ENCODE measurements around the gene SH3GL2.

SH3GL2 gene

DNA sequence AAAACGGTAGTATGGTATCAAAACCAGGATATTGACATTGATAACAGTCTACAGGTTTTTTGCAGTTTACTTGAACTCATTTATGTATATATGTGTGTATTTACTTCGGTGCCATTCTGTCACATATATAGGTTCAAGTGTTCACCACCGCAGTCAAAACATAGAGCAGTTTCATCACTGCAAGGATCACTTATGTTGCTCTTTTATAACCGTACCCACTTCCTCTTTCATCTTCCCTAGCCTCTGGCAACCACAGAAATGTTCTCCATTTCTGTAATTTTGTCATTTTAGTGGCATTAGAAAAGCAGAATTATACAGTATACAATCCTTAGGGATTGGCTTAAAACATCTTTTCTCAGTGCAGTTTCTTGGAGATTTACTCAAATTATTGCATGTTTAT lies 90.3 kb downstream of the SH3GL2 start:
- H3K27me3 ChIP-seq (ENCODE audit: control insufficient read depth, insufficient read depth, low read length): no peaks in the 10 kb centered on the region
- no peaks in the 10 kb centered on the region for H3K9me3 ChIP-seq (ENCODE audit: control insufficient read depth, insufficient read depth, low read length)
- no peaks in the 10 kb centered on the region for H3K36me3 ChIP-seq (ENCODE audit: control insufficient read depth, insufficient read depth, low read length)
- H3K4me1 ChIP-seq (ENCODE audit: control insufficient read depth, insufficient read depth, low read length): peaks cover 4% of the 10 kb centered on the region
- H3K4me3 ChIP-seq (ENCODE audit: low read depth, low read length): no peak overlapping the region
- no peak overlapping the region for H3K9ac ChIP-seq (ENCODE audit: low read depth, low read length)

DNA sequence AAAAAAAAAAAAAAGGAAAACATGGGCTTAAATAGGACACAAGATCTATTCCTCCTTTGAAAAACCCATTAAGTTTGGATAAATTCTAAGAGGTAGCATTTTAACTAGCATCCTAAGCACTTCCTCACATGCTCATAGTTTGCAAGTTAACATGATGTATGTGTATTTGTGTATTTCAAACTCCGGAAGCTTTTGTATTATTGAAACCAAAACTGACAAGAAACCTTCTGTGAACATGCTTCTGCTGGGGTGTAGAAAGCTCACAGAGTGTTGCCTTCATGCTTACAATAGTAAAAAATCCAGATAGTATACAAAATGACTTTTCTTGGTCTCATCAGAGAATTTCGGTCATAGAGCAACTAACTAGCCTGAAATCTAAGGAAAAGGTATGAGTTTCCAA lies 103.8 kb downstream of the SH3GL2 start:
- Histone ChIP-seq H3K4me3 (ENCODE audit: low read depth, low read length) (no peak overlapping the region), H3K36me3 (ENCODE audit: control insufficient read depth, insufficient read depth, low read length) (no peaks in the 10 kb centered on the region), H3K27me3 (ENCODE audit: control insufficient read depth, insufficient read depth, low read length) (no peaks in the 10 kb centered on the region), H3K9ac (ENCODE audit: low read depth, low read length) (no peak overlapping the region), H3K9me3 (ENCODE audit: control insufficient read depth, insufficient read depth, low read length) (no peaks in the 10 kb centered on the region), H3K4me1 (ENCODE audit: control insufficient read depth, insufficient read depth, low read length) (no peaks in the 10 kb centered on the region)

DNA sequence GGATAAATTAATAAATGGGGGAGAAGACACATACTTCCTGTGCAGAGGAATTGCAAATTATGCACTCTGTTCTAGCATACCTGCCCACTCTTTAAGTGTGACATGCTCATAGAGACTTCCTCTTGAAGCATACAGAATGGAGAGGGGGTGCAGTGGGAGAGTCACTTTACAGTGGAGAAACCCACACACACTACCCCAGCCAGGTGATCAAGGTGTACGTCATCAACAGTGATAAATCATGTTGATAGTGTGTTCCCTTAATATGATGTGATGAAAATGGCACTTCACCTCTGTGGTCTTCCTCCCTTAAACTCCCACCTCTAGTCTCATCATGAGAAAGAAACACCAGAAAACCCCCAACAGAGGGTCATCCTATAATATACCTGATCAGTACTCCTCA lies 110.0 kb downstream of the SH3GL2 start:
- Histone ChIP-seq H3K27me3 (ENCODE audit: control insufficient read depth, insufficient read depth, low read length) (no peaks in the 10 kb centered on the region), H3K4me3 (ENCODE audit: low read depth, low read length) (no peak overlapping the region), H3K9ac (ENCODE audit: low read depth, low read length) (no peak overlapping the region), H3K4me1 (ENCODE audit: control insufficient read depth, insufficient read depth, low read length) (peaks cover 2% of the 10 kb centered on the region), H3K36me3 (ENCODE audit: control insufficient read depth, insufficient read depth, low read length) (no peaks in the 10 kb centered on the region), H3K9me3 (ENCODE audit: control insufficient read depth, insufficient read depth, low read length) (no peaks in the 10 kb centered on the region)

DNA sequence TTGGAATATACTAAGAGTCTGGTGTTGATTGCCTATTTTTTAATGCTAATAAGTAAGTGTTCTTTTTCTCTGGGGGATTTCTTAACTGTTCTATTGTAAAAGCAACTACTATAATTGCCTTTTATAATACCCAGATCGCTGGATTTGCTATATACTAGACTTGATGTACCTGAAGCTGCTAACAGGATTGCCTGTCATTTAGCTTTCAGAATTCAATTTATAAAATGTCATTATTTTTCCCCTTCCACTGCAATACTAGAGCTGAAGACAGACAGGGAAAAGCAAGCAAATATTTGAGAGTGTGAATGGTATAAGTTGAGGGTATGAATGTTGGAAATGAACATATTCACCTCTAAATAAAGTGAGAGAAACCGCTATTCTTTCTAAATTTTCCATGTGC lies 115.5 kb downstream of the SH3GL2 start:
- Histone ChIP-seq H3K4me3 (ENCODE audit: low read depth, low read length) (no peak overlapping the region), H3K27me3 (ENCODE audit: control insufficient read depth, insufficient read depth, low read length) (no peaks in the 10 kb centered on the region), H3K36me3 (ENCODE audit: control insufficient read depth, insufficient read depth, low read length) (no peaks in the 10 kb centered on the region), H3K4me1 (ENCODE audit: control insufficient read depth, insufficient read depth, low read length) (peaks cover under 1% of the 10 kb centered on the region), H3K9ac (ENCODE audit: low read depth, low read length) (no peak overlapping the region), H3K9me3 (ENCODE audit: control insufficient read depth, insufficient read depth, low read length) (no peaks in the 10 kb centered on the region)

DNA sequence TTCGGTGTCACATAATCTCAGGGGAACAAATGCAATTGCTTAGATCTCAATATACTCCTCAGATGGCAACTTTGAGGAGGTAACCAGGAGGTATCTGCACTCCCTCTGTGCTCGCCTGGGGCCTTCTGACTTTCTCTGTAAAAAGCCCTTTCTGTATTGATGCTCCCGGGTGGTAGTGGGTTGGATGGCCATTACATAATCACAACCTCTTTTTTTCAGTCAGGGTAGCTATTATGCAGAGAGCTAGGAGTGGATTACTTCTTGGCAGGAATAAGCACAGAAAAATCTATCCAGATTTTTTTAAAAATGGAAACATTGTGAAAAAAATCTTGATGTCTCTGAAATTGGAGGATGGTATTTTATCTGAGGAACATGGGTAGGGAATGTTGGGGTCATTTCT lies 116.6 kb downstream of the SH3GL2 start:
- no peaks in the 10 kb centered on the region for H3K36me3 ChIP-seq (ENCODE audit: control insufficient read depth, insufficient read depth, low read length)
- H3K4me1 ChIP-seq (ENCODE audit: control insufficient read depth, insufficient read depth, low read length): no peaks in the 10 kb centered on the region
- H3K9ac ChIP-seq (ENCODE audit: low read depth, low read length): no peak overlapping the region
- no peaks in the 10 kb centered on the region for H3K9me3 ChIP-seq (ENCODE audit: control insufficient read depth, insufficient read depth, low read length)
- H3K27me3 ChIP-seq (ENCODE audit: control insufficient read depth, insufficient read depth, low read length): no peaks in the 10 kb centered on the region
- no peak overlapping the region for H3K4me3 ChIP-seq (ENCODE audit: low read depth, low read length)

DNA sequence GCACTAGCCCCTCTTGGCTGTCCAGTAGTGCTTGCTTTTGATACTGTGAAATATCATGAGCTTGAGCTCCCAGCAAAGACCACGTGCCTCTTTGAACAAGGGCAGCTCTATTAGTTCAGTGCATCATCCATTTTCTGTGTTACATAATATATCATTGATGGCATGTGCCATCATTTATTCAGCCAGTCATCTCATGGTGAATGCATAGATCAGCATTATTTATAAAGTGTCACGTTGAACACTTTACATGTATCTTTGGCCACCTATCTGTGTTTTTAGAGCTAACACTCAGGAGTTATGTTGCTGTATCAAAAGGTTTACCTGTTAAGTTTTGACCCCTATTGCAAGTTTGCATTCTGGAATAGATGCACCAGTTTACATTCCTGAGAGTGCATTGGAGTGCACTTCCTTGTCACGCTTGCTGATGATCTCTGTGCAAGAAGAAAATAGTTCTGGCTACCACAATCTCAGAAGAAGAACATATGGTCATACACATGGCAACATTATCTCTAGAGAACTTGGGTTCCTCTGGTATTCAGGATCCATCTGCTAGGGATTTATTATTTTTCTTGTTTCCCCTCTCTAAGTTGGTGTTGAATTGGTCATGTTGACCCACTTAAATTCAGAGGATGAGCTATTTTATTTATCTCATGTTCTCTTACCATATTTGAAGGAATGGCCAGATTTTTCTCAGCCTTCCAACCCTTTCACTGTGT lies 120.9 kb downstream of the SH3GL2 start:
- H3K4me3 ChIP-seq (ENCODE audit: low read depth, low read length): no peak overlapping the region
- H3K27me3 ChIP-seq (ENCODE audit: control insufficient read depth, insufficient read depth, low read length): no peaks in the 10 kb centered on the region
- no peak overlapping the region for H3K9ac ChIP-seq (ENCODE audit: low read depth, low read length)
- H3K9me3 ChIP-seq (ENCODE audit: control insufficient read depth, insufficient read depth, low read length): no peaks in the 10 kb centered on the region
- H3K4me1 ChIP-seq (ENCODE audit: control insufficient read depth, insufficient read depth, low read length): no peaks in the 10 kb centered on the region
- no peaks in the 10 kb centered on the region for H3K36me3 ChIP-seq (ENCODE audit: control insufficient read depth, insufficient read depth, low read length)

DNA sequence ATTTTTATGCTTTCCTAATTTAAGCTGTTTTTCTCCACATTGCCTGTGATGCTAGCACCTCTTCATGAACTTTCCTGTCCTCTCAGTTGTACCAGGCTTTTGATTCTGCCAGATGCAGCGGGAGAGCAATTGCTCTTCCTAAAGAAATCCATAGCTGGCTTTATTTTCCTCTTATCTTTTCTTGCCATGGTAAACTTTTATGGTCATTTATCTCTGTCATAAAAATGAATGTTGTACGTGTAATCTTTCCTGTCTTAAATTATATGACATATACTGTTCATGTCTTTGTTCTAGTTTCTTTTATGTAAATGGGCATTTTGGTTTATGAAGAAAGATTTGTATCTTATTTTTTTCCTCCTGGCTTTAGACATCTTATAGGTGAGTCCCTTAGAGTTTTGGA lies 127.5 kb downstream of the SH3GL2 start:
- H3K27me3 ChIP-seq (ENCODE audit: control insufficient read depth, insufficient read depth, low read length): no peaks in the 10 kb centered on the region
- H3K4me3 ChIP-seq (ENCODE audit: low read depth, low read length): no peak overlapping the region
- H3K9ac ChIP-seq (ENCODE audit: low read depth, low read length): no peak overlapping the region
- no peaks in the 10 kb centered on the region for H3K36me3 ChIP-seq (ENCODE audit: control insufficient read depth, insufficient read depth, low read length)
- H3K4me1 ChIP-seq (ENCODE audit: control insufficient read depth, insufficient read depth, low read length): no peaks in the 10 kb centered on the region
- H3K9me3 ChIP-seq (ENCODE audit: control insufficient read depth, insufficient read depth, low read length): no peaks in the 10 kb centered on the region

DNA sequence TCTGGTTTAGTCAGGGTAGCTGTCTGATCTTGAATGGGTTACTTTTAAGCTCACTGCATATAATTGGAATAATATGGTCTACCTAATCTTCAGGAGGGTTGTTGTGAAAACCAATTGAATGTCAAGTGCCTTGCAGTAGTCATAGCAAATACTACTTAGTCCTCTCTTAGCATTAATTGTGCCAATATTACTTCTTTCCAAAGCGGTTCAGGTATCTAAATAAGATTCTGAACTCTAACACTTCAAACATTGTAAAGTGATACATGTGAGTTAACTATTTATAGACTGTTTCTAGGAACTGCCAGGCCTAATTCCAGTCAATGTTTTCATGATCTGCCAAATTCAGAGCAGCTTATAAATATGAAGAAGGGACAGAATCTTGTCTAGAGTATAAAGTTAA lies 140.2 kb downstream of the SH3GL2 start:
- no peaks in the 10 kb centered on the region for H3K9me3 ChIP-seq (ENCODE audit: control insufficient read depth, insufficient read depth, low read length)
- no peaks in the 10 kb centered on the region for H3K27me3 ChIP-seq (ENCODE audit: control insufficient read depth, insufficient read depth, low read length)
- no peaks in the 10 kb centered on the region for H3K36me3 ChIP-seq (ENCODE audit: control insufficient read depth, insufficient read depth, low read length)
- no peak overlapping the region for H3K4me3 ChIP-seq (ENCODE audit: low read depth, low read length)
- H3K4me1 ChIP-seq (ENCODE audit: control insufficient read depth, insufficient read depth, low read length): no peaks in the 10 kb centered on the region
- H3K9ac ChIP-seq (ENCODE audit: low read depth, low read length): no peak overlapping the region

DNA sequence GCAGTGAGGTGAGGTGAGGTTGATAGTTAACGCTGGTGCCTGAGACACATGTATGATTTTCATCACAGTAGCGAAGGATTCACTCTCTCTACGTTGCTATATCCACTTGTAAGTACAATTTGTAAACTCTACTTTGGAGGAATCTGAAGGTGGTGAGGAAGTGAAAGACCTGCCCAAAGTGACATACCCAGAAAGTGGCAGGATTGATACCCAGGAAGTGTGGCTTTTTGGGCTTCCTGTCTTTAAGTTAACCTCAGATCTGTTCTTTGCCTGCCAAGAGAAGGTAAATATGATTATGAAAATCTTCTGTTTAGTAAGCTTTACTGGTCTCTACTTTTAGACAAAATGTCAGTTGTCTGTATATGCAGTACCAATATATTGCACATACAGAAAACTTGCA lies 143.1 kb downstream of the SH3GL2 start:
- no peaks in the 10 kb centered on the region for H3K4me1 ChIP-seq (ENCODE audit: control insufficient read depth, insufficient read depth, low read length)
- no peak overlapping the region for H3K9ac ChIP-seq (ENCODE audit: low read depth, low read length)
- H3K27me3 ChIP-seq (ENCODE audit: control insufficient read depth, insufficient read depth, low read length): no peaks in the 10 kb centered on the region
- H3K36me3 ChIP-seq (ENCODE audit: control insufficient read depth, insufficient read depth, low read length): no peaks in the 10 kb centered on the region
- H3K9me3 ChIP-seq (ENCODE audit: control insufficient read depth, insufficient read depth, low read length): no peaks in the 10 kb centered on the region
- no peak overlapping the region for H3K4me3 ChIP-seq (ENCODE audit: low read depth, low read length)

DNA sequence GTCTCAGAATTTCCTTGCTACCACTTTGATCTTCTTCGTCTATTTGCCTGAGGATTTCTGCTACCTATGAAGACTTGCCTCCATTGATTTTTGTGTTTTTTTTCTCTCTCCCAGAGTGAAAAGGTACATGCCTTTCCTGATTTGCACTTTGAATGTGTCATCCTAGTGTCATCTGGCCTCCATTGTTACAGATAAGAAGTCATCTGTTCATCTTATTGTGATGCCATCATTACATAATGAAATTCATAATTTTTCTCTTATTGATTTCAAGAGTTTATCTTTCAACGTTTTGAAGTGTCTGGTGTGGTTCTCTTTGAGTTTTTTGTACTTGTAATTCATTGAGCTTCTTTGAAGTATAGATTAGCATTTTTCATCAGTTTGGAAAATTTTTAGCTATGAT lies 144.8 kb downstream of the SH3GL2 start:
- Histone ChIP-seq H3K9me3 (ENCODE audit: control insufficient read depth, insufficient read depth, low read length) (no peaks in the 10 kb centered on the region), H3K36me3 (ENCODE audit: control insufficient read depth, insufficient read depth, low read length) (no peaks in the 10 kb centered on the region), H3K4me1 (ENCODE audit: control insufficient read depth, insufficient read depth, low read length) (no peaks in the 10 kb centered on the region), H3K4me3 (ENCODE audit: low read depth, low read length) (no peak overlapping the region), H3K9ac (ENCODE audit: low read depth, low read length) (no peak overlapping the region), H3K27me3 (ENCODE audit: control insufficient read depth, insufficient read depth, low read length) (no peaks in the 10 kb centered on the region)

DNA sequence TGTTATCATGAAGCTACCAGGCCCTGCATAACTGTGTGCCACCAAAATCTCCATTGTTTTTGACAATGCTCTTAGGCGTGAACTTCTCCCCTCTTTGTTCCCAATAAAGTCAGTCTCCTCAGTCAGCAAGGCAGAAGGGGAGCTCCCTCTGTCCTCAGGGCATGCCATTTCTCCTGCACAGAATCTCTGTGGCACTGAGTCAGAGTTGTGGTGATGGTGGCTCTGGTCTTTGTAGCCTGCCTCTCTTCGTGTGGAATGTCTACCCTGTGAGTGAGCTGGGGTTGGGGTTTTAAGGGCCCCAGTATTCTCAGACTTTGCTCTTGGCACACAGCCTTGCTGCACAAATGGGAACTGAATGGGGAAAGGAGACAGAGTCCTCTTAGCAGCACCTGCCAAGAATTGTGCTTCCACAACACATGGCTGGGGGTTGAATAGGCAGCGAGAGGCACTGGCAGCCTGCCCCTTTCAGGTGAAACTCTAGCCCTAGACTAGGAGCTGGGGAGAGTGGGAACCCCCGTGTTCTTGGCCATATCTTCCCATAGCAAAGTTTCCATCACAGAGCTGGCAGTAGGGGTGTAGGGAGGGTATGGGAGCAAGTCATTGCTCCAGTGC lies 146.6 kb downstream of the SH3GL2 start:
- Histone ChIP-seq H3K4me1 (ENCODE audit: control insufficient read depth, insufficient read depth, low read length) (no peaks in the 10 kb centered on the region), H3K27me3 (ENCODE audit: control insufficient read depth, insufficient read depth, low read length) (no peaks in the 10 kb centered on the region), H3K36me3 (ENCODE audit: control insufficient read depth, insufficient read depth, low read length) (no peaks in the 10 kb centered on the region), H3K9me3 (ENCODE audit: control insufficient read depth, insufficient read depth, low read length) (no peaks in the 10 kb centered on the region), H3K4me3 (ENCODE audit: low read depth, low read length) (no peak overlapping the region), H3K9ac (ENCODE audit: low read depth, low read length) (no peak overlapping the region)

DNA sequence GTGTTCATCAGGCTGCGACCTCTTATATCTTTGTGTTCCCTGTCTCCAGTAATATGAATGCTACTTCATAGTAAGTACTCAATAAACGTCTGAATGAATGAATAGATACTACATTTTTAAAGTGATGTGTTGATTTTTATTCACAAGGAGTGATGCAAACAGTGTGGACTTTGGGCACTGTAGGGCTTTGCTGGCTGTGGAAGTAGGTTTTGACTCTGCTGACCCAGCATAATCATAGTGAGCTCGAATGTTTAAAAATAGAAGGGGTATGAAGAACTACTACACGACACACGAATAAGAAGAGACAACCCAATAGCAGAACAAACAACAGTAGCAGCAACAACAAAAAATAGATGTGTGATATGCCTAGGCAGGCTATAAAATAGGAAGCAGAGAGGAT lies 147.4 kb downstream of the SH3GL2 start:
- no peaks in the 10 kb centered on the region for H3K27me3 ChIP-seq (ENCODE audit: control insufficient read depth, insufficient read depth, low read length)
- no peaks in the 10 kb centered on the region for H3K9me3 ChIP-seq (ENCODE audit: control insufficient read depth, insufficient read depth, low read length)
- no peaks in the 10 kb centered on the region for H3K36me3 ChIP-seq (ENCODE audit: control insufficient read depth, insufficient read depth, low read length)
- no peak overlapping the region for H3K4me3 ChIP-seq (ENCODE audit: low read depth, low read length)
- no peak overlapping the region for H3K9ac ChIP-seq (ENCODE audit: low read depth, low read length)
- H3K4me1 ChIP-seq (ENCODE audit: control insufficient read depth, insufficient read depth, low read length): no peaks in the 10 kb centered on the region
